PC-3 (cell line): ENCODE measurements around the gene ORMDL3. TPM values are rescaled to one million over a fixed set of nuclear protein-coding genes. Genes with fewer than 3 reads are reported as not detected.

Source experiments
- ATAC-seq: fragments of 200-7000 bp; cut with Tn5 transposase; 2 replicates; pipeline ENCODE4 v1.9.1; 2020; ENCODE audit warnings: mild to moderate bottlenecking, moderate library complexity
- BruUV-seq: library from RNA; stranded (reverse); fragments of 400-500 nt; replicated peaks from 2 replicates; lab custom pipeline; 2021; lab: Mats Ljungman, UMichigan
- CTCF ChIA-PET: fragments of 300-600 bp; sonication (Branson Sonifier 250); formaldehyde crosslinking; loops from one replicate; lab custom pipeline; 2022; ENCODE audit warnings: antibody characterized with exemption; lab: Charles Lee
- POLR2A ChIA-PET: fragments of 300-600 bp; sonication (Branson Sonifier 250); formaldehyde crosslinking; loops from one replicate; lab custom pipeline; 2022; ENCODE audit warnings: antibody characterized with exemption; ENCODE audit not compliant: unreplicated experiment; lab: Charles Lee
- DNase-seq: peaks from one replicate; pipeline ENCODE4 v3.0.0-alpha.2; 2015
- H2AFZ ChIP-seq: fragments of 300-600 bp; sonication (generic); 2 replicates; pipeline ENCODE4 v1.6.0; 2016; ENCODE audit warnings: antibody characterized with exemption, low read length
- H3F3A ChIP-seq: fragments of 300-600 bp; sonication (generic); one replicate; pipeline ENCODE4 v1.6.0; 2017; ENCODE audit warnings: antibody characterized with exemption, low read length, control low read depth, mild to moderate bottlenecking; ENCODE audit not compliant: unreplicated experiment
- H3K27ac ChIP-seq: fragments of 300-600 bp; sonication (generic); 2 replicates; pipeline ENCODE4 v1.5.1; 2016; ENCODE audit warnings: mild to moderate bottlenecking, low read length
- H3K27me3 ChIP-seq: fragments of 300-600 bp; sonication (generic); 2 replicates; pipeline ENCODE4 v1.6.1; 2016; ENCODE audit warnings: low read length, mixed read lengths
- H3K36me3 ChIP-seq: fragments of 300-600 bp; sonication (generic); 2 replicates; pipeline ENCODE4 v1.6.1; 2016; ENCODE audit warnings: low read depth, mixed run types, low read length, mixed read lengths
- H3K4me1 ChIP-seq: fragments of 300-600 bp; sonication (generic); 2 replicates; pipeline ENCODE4 v1.5.1; 2016; ENCODE audit warnings: low read length; ENCODE audit not compliant: insufficient read depth
- H3K4me2 ChIP-seq: fragments of 300-600 bp; sonication (generic); 2 replicates; pipeline ENCODE4 v1.6.0; 2016; ENCODE audit warnings: low read length
- H3K4me3 ChIP-seq: fragments of 300-600 bp; sonication (generic); 2 replicates; pipeline ENCODE4 v1.5.1; 2016; ENCODE audit warnings: mild to moderate bottlenecking, low read length, mixed read lengths
- H3K79me2 ChIP-seq: fragments of 300-600 bp; sonication (generic); 2 replicates; pipeline ENCODE4 v1.6.1; 2017; ENCODE audit warnings: low read length, mixed read lengths
- H3K9ac ChIP-seq: fragments of 300-600 bp; sonication (generic); 2 replicates; pipeline ENCODE4 v1.6.0; 2016; ENCODE audit warnings: mild to moderate bottlenecking, low read length
- H3K9me2 ChIP-seq: fragments of 300-600 bp; sonication (generic); replicated peaks from 2 replicates; pipeline ENCODE4 v1.6.1; 2016; ENCODE audit warnings: mixed run types, low read length, mixed read lengths
- H3K9me3 ChIP-seq: fragments of 300-600 bp; sonication (generic); 2 replicates; pipeline ENCODE4 v1.6.1; 2016; ENCODE audit warnings: low read length, mixed read lengths
- H4K20me1 ChIP-seq: fragments of 300-600 bp; sonication (generic); 2 replicates; pipeline ENCODE4 v1.6.1; 2016; ENCODE audit warnings: low read length, mixed read lengths
- EZH2 ChIP-seq: fragments of 300-600 bp; sonication (generic); IDR thresholded peaks from one replicate; pipeline ENCODE4 v1.6.1; 2017; ENCODE audit warnings: antibody characterized with exemption, mild to moderate bottlenecking, low read length; ENCODE audit not compliant: unreplicated experiment
- EZH2phosphoT487 ChIP-seq: fragments of 300-600 bp; sonication (generic); IDR thresholded peaks from 2 replicates; pipeline ENCODE4 v1.6.1; 2018; ENCODE audit warnings: mild to moderate bottlenecking, antibody characterized with exemption, low read length, borderline replicate concordance
- intact Hi-C: fragments of 100-400 bp; cut with micrococcal nuclease; formaldehyde crosslinking; loops from 2 replicates; pipeline ENCODE4 v1.9.0; 2023
- total RNA-seq: library from RNA; depleted of rRNA; stranded (reverse); fragments of >200 nt; gene quantifications from 2 replicates; pipeline ENCODE4 v1.2.3, GENCODE V29; 2014
- TF ChIP-seq, protein P1 (sequence below): fragments of 300-600 bp; sonication (generic); conservative IDR thresholded peaks from 2 replicates; pipeline ENCODE4 v1.5.1; 2017; ENCODE audit warnings: antibody characterized with exemption, low read depth, mild to moderate bottlenecking, low read length

ORMDL3 gene
- total RNA-seq, 1 experiment from 2014 or later, result 27.4 TPM

DNA sequence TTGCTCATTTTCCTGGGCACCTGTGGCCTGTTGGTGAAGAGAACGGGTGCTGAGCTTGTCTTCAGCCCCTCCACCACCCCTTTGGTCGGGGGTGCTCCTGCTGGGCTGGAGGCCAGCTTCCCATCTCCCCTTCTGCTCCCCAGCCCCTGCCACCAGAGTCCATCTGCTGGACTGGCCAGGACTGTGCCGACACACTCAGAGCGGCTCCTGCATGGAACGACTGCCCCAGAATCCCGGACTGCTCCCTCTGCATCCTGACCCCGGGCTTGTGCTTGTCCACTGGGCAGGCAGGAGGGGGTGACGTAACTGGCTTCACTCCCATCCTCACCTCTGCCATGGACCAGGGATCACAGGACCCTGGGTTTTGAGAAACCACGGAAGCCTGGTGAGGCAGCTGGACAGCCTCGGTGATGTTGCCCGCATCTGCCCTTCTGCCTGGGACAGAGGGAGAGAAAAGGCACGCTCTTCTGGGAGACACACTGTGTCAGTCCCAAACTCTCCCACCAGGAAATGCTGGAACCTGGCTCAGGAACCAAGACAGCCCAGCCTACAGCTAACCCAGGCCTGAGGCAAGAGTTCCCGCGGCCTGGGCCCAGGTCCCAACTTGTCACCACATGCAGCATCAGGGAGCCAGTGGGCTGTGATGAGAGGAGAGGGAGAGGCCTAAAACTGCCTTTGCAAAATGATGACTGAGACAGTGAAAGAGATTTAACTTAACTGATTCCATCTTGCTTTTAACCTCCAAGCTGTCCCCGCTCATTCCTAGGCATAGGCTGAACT, 19.3 kb upstream of the ORMDL3 start:
- no TSS peak for BruUV-seq
- Histone ChIP-seq H2AFZ (no peak overlapping the region), H3K27me3 (no peaks in the 10 kb centered on the region), H3K4me1 (no peaks in the 10 kb centered on the region), H3F3A (no peaks in the 10 kb centered on the region), H3K4me3 (no peak overlapping the region), H3K79me2 (no peaks in the 10 kb centered on the region), H3K9ac (no peak overlapping the region), H3K9me2 (no peaks in the 10 kb centered on the region), H3K36me3 (no peaks in the 10 kb centered on the region), H4K20me1 (no peaks in the 10 kb centered on the region), H3K4me2 (no peak overlapping the region), H3K9me3 (no peaks in the 10 kb centered on the region), H3K27ac (no peak overlapping the region)
- no peak for DNase-seq
- TF ChIP-seq, protein P1, sequence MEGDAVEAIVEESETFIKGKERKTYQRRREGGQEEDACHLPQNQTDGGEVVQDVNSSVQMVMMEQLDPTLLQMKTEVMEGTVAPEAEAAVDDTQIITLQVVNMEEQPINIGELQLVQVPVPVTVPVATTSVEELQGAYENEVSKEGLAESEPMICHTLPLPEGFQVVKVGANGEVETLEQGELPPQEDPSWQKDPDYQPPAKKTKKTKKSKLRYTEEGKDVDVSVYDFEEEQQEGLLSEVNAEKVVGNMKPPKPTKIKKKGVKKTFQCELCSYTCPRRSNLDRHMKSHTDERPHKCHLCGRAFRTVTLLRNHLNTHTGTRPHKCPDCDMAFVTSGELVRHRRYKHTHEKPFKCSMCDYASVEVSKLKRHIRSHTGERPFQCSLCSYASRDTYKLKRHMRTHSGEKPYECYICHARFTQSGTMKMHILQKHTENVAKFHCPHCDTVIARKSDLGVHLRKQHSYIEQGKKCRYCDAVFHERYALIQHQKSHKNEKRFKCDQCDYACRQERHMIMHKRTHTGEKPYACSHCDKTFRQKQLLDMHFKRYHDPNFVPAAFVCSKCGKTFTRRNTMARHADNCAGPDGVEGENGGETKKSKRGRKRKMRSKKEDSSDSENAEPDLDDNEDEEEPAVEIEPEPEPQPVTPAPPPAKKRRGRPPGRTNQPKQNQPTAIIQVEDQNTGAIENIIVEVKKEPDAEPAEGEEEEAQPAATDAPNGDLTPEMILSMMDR, result no peak
- TF ChIP-seq EZH2, result no peak
- ChIA-PET POLR2A (no interaction called here), CTCF (no interaction called here)
- ATAC-seq, result no peak
- intact Hi-C loops, result no loop called here

DNA sequence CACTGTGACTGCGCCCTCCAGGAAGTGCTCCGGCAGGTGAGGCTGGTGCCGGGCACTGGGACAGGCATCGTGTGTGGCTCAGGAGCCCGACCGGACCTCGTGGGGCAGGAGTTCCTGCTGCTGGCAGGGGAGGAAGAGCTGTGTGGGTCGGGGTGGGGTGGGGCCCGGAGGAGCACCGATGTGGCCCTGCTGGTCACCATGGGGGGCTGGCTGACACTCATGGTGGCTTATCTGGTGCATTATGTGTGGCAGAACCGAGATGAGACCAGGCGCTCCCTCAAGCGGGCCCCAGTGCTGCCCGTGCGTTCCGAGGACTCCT, 17.0 kb upstream of the ORMDL3 start:
- Histone ChIP-seq H3K4me3 (no peak overlapping the region), H3K27ac (no peak overlapping the region), H3K36me3 (no peaks in the 10 kb centered on the region), H3K4me1 (0 out of 2 replicates have a peak, but pooled peaks cover 6% of the 10 kb centered on the region), H3K27me3 (no peaks in the 10 kb centered on the region), H2AFZ (no peak overlapping the region), H3K9ac (no peak overlapping the region), H3K9me3 (no peaks in the 10 kb centered on the region), H3F3A (no peaks in the 10 kb centered on the region), H3K9me2 (no peaks in the 10 kb centered on the region), H3K79me2 (no peaks in the 10 kb centered on the region), H3K4me2 (no peak overlapping the region), H4K20me1 (no peaks in the 10 kb centered on the region)
- intact Hi-C loops, result no loop called here
- BruUV-seq, result no TSS peak
- ATAC-seq, result no peak
- no peak for TF ChIP-seq EZH2
- TF ChIP-seq, protein P1, result no peak
- no peak for TF ChIP-seq EZH2phosphoT487
- ChIA-PET POLR2A (interaction anchor here (0.6 kb wide), 1 partner anchor 170 kb away, joined by 13 read pairs; no protein-coding TSS in a partner anchor), CTCF (no interaction called here)
- DNase-seq, result no peak

DNA sequence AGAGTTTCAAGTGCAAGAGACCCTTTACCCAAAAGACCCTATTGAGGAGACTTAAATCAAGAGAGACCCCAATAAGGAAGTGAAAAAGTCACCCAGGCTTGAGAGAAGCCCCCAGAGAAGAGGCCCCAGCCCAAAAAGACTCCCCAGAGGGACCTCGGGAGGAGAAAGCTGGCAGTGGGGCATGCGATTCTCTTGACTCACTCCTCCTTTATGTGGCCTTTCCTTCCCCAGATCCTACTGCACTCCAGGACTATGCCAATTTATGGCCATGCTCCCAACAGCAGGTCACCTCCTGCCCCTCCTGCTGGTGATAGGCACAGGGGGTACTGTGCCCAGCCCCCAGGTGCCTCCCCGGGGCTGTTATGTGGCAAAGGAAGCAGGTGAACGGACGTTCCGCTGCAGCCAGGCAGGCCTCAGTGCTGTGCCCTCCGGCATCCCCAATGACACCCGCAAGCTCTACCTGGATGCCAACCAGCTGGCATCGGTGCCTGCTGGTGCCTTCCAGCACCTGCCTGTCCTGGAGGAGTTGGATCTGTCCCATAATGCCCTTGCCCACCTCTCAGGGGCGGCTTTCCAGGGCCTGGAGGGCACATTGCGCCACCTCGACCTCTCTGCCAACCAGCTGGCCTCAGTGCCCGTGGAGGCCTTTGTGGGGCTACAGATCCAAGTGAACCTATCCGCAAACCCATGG, 16.4 kb upstream of the ORMDL3 start:
- no peak overlapping the region for H3K4me2 ChIP-seq
- no peaks in the 10 kb centered on the region for H3F3A ChIP-seq
- H3K27me3 ChIP-seq, result no peaks in the 10 kb centered on the region
- no peaks in the 10 kb centered on the region for H4K20me1 ChIP-seq
- H3K27ac ChIP-seq, result no peak overlapping the region
- 0 out of 2 replicates have a peak, but pooled peaks cover 8% of the 10 kb centered on the region for H3K4me1 ChIP-seq
- ATAC-seq, result no peak
- no TSS peak for BruUV-seq
- H3K9me2 ChIP-seq, result no peaks in the 10 kb centered on the region
- ChIA-PET CTCF (no interaction called here), POLR2A (interaction anchor here (0.6 kb wide), 1 partner anchor 169 kb away, joined by 13 read pairs; no protein-coding TSS in a partner anchor)
- H2AFZ ChIP-seq, result no peak overlapping the region
- no peak overlapping the region for H3K4me3 ChIP-seq
- no peaks in the 10 kb centered on the region for H3K9me3 ChIP-seq
- no peak for DNase-seq
- H3K79me2 ChIP-seq, result no peaks in the 10 kb centered on the region
- TF ChIP-seq, protein P1, result no peak
- TF ChIP-seq EZH2 (no peak), EZH2phosphoT487 (no peak)
- no peaks in the 10 kb centered on the region for H3K36me3 ChIP-seq
- H3K9ac ChIP-seq, result no peak overlapping the region
- intact Hi-C loops, result no loop called here
